NCI-H2081 treated with DMSO at 0.1 percent for 48 hours (cell line): ENCODE data around the gene ATG101.
"Not testable (repeated sequence)": the region's sequence is repeated elsewhere in the genome, so short reads cannot be mapped to it uniquely, and the experiment has no call there.

ENCODE experiments used
- DNase-seq: peaks from one replicate; lab custom pipeline; 2025; lab: John Stamatoyannopoulos, UW

ATG101 gene

DNA sequence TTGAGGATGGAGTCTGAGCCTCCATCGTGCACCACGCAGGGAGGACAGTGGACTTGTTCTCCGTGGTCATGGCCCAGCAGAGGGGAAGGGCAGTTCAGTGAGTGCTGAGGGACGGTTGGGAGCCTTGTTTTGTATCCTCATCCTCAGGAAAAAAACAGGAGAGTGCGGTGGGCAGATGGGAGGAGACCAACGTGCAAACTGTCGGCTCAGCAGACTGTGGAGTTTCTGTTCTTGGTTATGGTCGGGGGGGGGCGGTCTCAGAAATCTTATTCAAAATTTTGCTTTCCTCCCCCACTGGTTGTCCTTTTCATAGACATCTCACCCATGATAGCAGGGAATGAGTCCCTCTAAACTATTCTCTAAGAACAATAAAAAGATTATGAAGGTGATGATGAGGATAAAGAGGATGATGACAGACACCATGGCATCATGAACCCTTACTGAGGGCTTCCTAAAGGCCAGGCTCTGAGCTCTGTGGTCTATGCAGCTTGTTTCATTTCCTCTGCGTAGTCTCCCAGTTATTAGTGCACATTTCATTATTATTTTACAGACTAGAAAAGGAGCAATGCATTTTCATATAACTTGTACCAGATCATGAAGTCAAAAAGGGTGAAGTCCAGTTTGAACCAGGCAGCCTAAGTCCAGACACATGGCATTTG, 34.8 kb downstream of the ATG101 start:
- not testable (repeated sequence) for DNase-seq

DNA sequence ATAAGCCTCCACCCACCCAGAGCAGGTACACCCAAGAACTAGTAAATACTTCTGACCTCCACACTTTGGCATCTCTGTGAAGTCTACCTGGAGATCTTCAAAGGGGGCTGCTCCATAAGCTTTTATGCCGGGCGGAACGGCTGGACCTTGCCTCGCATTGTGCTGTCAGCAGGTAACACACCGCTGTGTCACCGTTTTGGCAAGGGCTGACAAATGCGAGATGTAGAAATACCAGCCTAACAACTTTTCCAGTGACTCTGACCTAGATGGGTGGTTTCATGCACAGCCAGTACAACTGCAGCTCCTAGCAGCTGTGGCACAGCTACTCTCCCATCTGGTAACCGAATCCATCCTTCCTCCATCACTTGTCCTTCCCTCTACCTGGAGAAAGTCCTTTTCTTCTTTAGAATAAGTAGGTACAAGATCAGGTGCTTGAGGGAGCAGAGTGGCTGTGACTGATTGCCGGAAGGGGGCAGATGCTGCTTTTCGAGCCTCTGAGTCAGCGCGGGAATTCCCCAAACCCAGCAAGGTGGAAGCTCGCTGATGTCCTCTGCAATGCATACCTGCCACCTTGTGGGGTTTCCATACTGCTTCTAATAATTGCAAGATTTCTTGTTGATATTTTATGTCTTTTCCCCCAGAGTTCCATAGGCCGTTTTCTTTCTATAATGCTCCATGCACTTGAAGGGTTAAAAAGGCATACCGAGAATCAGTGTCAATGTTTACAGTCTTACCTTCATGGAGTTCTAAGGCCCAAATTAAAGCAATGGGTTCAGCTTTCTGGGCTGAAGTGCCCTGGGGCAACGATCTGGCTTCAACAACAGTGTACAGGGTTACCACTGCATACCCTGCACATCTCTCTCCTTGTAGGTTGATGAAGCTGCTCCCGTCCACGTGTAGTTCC, 46.7 kb downstream of the ATG101 start:
- not testable (repeated sequence) for DNase-seq

DNA sequence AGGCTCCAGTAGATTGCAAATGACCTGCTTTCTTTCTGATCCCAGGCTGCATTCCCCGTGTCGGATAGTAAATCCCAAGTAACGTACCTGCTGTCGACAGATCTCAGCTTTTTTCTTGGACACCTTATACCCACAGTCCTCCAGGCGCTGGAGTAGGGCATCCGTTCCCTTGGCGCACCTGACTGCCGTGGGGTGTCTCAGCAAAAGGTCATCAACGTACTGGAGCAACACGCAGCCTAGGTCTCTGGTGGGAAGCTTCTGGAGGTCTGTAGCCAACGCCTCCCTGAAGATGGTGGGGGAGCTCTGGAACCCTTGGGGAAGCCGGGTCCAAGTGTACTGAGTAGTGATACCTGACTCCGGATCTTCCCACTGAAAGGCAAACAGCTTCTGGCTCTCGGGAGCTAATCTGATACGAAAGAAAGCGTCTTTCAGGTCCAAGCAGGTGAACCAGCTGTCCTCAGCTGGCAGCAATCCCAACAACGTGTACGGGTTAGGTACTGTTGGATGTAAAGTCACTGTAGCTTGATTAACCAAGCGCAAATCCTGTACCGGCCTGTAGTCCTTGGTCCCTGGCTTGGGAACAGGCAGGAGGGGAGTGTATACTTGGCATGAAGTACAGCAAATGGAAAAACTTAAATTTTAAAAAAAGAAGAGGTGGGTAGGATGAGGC, 48.2 kb downstream of the ATG101 start:
- DNase-seq = peak; percentile 49

DNA sequence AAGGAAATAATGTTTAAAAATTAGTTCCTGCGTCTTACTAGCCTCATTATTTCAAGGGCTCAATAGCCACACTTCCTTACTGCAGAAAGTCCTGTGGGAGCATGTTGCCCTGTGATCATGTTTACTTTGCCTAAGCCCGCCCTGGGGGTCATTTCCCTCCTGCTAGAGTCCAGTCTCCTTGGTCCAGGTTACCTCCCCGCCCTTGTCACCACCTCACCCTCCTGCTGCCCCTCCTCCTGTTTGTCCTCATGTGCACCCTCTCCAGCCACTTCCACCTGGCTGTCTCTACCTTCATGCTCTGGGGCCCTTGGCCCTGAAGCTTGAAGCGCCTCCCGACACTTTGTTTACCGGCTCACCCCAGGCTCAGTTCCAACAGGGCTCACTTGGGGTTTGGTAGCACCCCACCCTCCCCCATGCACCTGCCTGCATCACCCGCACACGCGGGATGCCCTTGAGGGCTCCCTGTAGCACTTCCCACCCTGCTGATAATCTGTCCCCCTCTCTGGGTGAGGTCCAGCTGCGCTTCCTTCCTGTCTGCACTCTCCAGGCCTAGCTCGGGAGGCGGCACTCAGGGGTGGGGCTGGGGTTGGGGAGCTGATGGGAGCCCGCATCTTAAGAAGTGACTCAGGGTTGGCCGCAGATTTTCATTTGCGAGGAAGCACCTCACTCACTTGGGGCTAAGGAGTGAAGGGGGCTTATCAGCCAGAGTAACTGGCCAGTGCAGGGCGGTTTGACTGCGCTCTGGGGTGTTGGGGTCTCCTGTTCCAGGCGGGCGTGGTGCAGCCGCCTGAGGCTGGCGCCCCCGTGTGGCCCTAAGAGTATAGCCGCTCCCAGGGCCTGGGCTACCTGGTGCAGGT, 49.8 kb downstream of the ATG101 start:
- DNase-seq = no peak

DNA sequence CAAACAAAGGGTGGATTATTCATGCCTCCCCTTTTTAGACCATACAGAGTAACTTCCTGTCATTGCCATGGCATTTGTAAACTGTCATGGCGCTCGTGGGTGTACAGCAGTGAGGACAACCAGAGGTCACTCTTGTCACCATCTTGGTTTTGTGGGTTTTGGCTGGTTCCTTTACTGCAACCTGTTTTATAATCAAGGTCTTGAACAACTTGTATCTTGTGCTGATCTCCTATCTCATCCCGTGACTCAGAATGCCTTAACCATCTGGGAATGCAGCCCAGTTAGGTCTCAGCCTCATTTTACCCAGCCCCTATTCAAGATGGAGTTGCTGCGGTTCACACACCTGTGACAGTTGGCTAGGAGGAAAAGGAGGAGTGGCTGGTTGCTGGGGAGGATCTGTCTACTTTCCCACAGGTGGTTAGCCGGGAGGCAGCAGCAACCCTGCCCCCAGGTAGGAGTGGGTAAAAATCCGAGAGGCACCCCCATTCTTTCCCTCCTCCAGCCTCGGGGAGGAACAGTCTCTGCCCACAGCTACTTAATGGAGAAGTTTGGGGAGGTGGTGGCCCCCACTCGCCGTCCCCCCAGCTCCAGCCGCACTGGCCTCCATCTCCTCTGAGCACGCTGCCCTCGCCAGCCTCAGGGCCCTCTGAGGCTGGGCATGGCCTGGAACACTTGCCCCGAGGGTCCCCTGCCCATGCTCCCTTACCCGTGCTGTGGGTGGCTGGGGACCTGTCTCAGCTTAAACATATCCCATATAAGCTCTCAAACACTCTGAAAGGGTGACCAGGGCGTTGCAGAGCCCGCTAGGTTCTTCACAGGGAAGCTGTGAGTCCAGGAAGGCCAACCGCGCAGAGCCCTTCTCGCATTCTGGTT, 51.4 kb downstream of the ATG101 start:
- DNase-seq = no peak

DNA sequence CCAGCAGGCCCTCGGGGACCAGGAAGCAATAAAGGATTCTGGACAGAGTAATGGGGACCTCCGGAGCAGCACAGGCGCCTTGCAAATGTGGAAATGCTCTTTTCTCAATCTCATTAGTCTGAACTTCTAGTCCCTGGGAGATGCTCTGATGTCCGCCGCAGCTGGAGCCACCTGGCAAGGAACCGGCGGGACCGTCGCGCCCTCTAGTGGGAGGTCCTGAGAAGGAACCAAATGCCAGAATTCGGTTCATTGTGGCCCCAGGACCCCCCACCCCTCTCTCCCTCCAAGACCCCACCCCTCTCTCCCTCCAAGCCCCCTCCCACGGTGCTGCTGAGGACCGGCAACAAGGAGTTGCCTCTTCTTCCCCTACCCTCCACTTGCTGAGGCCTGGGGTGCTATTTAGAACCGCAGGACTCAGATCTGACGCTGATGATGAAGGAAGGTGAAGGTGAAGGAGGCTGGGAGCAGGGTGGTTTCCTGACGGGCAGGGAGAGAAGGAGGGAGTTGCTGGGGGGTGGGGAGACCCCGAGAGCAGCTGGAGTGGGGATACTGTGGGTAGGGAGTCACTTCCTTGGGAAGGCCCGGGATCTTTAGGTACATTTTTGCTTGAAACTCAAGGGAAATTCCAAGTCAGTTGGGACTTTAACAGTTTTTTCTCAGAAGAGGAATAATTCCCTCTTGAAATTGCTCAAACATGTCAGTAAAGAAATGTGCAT, 52.2 kb downstream of the ATG101 start:
- peak; percentile 13 for DNase-seq

DNA sequence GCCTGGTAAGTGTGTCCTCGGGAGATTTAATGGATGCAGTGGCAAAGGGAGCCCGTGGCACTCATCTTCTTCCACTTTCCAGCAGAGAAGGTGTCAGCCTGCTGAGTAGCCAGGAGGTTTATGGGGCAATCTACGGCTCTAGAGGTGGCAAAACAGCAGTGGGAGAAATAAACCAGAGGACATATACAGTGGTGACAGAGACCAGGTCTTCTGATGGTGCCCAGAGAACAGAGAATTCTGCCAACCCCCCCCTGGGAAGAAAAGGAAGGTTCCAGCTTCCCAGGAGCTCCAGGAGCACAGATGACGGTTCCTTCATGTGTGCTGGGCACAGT, 52.7 kb downstream of the ATG101 start:
- DNase-seq = no peak

DNA sequence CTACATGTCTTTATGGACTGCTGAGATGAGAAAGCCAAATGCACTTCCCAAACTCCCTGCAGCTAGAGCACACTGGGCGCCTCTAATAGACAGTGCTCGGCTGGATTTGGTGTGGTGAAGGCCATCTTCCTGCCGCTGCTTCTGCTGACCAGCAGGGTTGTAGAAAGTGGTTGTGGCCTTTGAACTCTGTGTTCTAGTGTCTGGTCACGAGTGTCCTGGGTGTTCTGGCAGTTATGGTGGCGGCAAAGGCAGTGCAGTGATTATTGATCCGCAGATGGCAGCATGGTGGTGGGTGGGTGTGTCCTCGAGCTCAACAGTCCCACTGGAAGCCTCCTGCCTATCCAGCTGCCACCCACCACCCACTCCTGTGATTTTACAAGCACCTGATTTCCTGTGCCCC, 53.1 kb downstream of the ATG101 start:
- DNase-seq = no peak

DNA sequence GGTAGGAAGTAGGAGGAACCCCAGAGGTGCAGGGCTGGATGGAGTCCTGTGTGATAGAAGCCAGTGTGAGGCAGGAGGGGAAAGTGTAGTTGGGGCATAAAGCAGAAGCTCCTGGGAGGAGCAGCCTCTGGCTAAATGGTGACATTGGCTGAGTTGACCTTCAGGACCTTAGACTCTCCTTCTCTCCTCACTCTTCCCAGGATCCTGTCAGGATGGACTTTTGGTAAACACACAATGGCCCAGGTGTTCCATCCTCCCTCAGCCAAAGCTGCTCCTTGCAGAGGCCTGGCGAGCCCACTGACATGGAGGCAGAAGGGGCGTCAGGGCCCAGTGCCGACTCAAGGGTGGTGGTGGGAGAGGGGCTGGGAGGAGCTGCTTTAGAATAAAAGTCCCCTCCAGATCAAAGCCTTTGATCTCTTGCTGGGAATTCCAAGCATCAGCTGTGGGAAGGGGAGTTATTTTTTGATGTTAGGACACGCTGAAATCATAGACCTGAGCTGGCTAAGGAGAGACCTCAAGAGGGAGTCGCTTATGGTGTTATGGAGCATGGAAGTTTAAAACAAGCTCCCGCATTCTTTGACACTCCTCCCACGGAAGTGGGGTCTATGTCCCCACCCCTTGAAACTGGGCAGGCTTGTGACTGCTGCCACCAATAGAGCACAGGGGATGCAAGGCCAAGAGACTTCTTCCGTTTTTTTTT, 53.9 kb downstream of the ATG101 start:
- DNase-seq = no peak

DNA sequence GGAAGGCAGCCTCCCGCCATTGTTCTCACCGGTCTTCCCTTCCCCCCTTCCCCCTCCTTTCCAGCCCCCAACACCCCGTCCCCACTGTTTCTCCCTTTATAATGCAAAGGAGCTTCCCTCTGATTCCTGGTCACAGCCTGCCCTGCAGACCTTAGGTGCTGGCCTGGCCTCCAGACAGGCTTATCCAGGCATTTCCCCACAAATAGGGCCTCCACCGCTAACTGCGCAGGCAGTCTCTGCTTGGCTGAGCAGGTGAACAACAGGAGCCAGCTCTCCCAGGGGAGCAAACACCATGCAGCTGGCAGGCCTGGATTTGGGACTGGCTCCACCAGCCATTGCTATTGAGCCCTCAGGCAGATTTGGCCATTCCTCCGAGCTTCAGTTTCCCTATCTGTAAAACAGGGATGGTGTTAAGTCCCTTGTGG, 55.7 kb downstream of the ATG101 start:
- DNase-seq = no peak

DNA sequence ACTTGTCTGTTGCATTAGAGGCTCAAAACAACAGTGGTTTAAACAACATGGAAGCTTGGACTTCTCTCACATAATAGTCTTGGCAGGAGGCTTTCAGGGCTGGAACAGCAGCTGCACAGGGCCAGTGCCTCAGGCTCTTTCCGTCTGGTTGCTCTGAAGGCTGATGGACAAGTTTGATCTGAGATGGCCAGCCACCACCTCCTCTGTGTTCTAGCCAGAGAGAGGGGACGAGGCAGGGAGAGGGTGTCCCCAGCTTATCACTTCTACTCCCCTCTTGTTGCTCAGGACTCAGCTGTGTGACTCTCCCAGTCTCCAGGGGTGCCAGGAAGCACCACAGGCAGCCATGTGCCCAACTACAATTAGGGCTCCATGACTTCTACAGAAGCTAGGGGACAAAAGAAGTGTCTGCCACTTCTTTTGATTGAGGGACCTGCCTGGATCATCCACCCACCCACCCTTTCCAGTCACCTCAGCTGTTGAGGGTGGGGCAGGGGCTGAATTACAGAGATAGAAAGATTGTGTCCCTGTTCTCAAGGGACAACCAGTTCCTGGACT, 56.3 kb downstream of the ATG101 start:
- DNase-seq = peak; percentile 49
